ENCODE results near the gene ZNF33A.
"Not testable (repeated sequence)": the region's sequence is repeated elsewhere in the genome, so short reads cannot be mapped to it uniquely, and the experiment has no call there.

The ZNF33A gene

DNA sequence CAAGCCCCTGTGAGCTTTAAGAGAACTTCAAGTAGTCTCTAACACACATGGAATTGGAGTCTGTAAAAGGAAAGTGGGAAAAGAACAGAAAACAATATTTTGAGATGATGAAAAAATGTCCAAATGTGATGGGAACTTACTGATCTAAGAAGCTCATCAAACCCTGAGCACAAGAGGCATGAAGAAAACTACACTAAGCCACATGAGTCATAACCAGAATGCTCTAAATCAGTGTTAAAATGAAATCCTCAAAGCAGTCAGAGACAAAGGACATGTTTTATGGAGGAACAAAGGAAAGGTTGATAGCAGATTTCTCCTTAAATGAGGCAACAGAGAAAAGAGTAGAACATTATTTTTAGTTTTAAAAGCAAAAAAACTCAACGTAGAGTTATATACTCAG lies 37.2 kb downstream of the ZNF33A start:
- no peak for DNase-seq

DNA sequence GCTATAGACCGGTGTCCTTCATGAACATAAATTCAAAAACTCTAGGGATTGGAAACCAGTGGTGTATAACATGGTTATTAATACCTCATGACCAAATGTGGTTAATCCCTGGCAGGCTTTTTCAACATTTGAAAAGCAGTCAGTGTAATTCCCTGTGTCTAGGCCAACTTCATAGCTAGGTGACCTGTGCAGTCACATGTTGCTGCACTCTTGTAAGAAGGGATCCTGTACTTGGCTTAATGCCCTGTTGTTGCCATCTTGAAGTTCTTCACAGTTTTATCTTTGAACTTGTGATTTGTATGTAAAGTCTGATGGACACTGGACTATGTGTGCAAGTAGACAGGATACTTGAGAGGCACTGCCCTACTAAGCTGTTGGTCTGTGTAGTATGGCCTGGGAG lies 39.7 kb downstream of the ZNF33A start:
- no peak for DNase-seq

DNA sequence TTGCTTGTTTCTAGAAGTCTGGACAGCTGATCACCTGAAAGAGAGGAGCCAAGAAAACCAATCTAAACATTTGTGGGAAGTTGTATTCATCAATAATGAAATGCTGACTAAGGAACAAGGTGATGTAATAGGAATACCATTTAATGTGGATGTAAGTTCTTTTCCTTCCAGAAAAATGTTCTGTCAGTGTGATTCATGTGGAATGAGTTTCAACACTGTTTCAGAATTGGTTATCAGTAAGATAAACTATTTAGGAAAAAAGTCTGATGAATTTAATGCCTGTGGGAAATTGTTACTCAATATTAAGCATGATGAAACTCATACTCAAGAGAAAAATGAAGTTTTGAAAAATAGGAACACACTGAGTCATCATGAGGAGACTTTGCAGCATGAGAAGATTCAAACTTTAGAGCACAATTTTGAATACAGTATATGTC lies 43.9 kb downstream of the ZNF33A start:
- DNase-seq: no peak

- not testable (repeated sequence) for DNase-seq
These were observed 44.9 kb downstream of the ZNF33A start for GRCh38 chr10:38055274-38055894.

GRCh38 chr10:38069663-38070062 lies 59.2 kb downstream of the ZNF33A start:
- DNase-seq: not testable (repeated sequence)

GRCh38 chr10:38070501-38070900 lies 60.0 kb downstream of the ZNF33A start:
- no peak for DNase-seq

- DNase-seq: no peak
These were observed 62.1 kb downstream of the ZNF33A start for GRCh38 chr10:38072552-38072951.

DNA sequence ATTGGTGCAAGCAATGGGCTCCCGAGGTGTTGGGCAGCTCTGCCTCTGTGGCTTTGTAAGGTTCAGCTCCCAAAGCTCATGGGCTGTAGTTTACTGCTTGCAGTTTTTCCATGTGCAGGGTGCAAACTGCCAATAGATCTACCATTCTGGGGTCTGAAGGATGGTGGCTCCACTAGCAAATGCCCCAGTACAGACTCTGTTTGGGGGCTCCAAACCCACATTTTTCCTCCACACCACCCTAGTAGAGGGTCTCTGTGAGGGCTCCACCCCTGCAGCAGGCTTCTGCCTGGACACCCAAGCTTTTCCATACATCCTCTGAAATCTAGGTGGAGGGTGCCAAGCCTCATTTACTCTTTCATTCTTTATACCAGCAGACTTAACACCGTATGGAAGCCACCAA lies 66.2 kb downstream of the ZNF33A start:
- DNase-seq: no peak

DNA sequence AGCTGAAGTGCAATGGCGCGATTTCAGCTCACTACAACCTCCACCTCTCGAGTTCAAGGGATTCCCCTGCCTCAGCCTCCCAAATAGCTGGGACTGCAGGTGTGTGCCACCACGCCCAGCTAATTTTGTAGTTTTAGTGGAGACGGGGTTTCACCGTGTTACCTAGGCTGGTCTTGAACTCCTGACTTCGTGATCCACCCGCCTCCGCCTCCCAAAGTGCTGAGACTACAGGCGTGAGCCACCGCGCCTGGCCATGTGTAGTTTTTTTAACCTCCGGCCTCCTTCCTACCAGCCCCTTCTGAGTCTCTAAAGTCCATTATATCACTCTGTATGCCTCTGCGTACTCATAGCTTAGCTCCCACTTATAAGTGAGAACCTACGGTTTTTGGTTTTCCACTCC lies 82.8 kb downstream of the ZNF33A start:
- DNase-seq: not testable (repeated sequence)

GRCh38 chr10:38093816-38094157 lies 83.3 kb downstream of the ZNF33A start:
- DNase-seq: no peak

- peak; percentile 89 to 95 (median 90) for DNase-seq
These were observed 83.9 kb downstream of the ZNF33A start, which contains the start of gene ZNF37A for GRCh38 chr10:38094158-38094926. Gene ZNF37A (plus strand): TSS chr10:38094337. CDS start chr10:38096618, 2,281 bp downstream.

DNA sequence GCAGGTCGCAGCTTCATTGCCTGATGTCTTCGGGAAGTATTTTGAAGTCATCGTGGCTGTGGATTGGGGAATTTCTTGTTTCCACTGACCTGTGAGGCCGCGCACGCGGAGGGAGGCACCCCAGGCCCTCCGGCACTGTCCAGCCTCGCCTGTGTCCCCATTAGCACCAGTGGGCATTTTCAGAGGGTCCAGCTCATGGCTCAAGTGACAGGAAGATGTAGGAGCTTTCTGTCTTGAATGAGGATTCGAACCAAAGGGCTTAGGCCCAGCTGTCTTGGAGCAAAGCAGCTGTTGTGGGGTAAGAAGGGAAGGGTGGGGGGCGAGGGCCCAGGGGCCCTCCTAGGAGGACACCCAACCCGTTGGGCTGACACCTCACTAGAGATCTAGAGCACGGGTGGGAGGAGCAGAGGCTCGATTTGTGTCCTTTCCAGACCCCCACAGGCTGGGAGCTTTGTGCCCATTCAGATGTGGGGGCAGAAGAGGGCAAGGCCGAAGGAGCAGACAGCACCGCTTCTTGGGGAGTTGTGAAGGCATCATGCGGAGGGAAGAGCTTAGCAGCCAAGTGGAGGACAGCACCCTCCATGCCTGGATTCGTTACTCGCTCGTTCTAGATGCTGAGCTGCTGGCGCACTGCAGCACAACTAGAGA lies 84.6 kb downstream of the ZNF33A start:
- no peak for DNase-seq

- DNase-seq: no peak
These were observed 92.4 kb downstream of the ZNF33A start for GRCh38 chr10:38102880-38103279.

GRCh38 chr10:38103756-38104155 lies 93.3 kb downstream of the ZNF33A start:
- no peak for DNase-seq

DNA sequence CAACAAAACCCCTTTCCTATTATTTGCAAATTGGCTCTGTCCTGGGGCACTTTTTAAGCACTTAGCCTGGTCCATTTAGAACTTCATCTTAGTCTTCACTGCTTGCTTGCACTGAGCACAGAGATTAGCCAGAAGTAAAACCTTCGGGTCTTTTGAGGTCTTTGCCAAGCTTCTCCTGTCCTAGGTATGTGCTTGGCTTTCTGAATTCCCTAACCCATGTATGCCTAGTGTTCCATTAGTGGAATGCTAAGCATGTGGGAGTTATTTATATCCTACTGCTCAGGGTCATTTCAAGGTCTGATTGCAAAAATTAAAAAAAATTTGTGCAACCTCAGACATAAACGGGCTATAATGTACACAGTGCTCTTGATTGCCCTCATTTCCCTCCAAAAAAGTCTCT lies 101.7 kb downstream of the ZNF33A start:
- no peak for DNase-seq

Data from NCI-H1417 (cell line).